Right lobe of liver (tissue), 4 donors: Measurements from ENCODE around the gene BRDT.

Experiments used
- POLR2A ChIP-seq: fragments of 450-650 bp; IDR thresholded peaks from one replicate; pipeline ENCODE4 v1.6.1; 2017; ENCODE audit warnings: antibody characterized with exemption, mild to moderate bottlenecking
- TF ChIP-seq, protein P1 (sequence below), 4 donors: fragments of 200-600 bp in 3 of 4; fragments of 450-650 bp in 1 of 4; IDR thresholded peaks; one replicate each; pipeline versions ENCODE4 v1.5.1 to v1.8.0; 2016 to 2022; ENCODE audit warnings: antibody characterized with exemption in 4 of 4, mild to moderate bottlenecking in 2 of 4
- donor health status: DM: no; HTN: no; CAD: no.
- donor health status: DM: no; HTN: no; CAD: no.
- donor health status: DM: no; HTN: yes; CAD: no.

- TF ChIP-seq, protein P1, sequence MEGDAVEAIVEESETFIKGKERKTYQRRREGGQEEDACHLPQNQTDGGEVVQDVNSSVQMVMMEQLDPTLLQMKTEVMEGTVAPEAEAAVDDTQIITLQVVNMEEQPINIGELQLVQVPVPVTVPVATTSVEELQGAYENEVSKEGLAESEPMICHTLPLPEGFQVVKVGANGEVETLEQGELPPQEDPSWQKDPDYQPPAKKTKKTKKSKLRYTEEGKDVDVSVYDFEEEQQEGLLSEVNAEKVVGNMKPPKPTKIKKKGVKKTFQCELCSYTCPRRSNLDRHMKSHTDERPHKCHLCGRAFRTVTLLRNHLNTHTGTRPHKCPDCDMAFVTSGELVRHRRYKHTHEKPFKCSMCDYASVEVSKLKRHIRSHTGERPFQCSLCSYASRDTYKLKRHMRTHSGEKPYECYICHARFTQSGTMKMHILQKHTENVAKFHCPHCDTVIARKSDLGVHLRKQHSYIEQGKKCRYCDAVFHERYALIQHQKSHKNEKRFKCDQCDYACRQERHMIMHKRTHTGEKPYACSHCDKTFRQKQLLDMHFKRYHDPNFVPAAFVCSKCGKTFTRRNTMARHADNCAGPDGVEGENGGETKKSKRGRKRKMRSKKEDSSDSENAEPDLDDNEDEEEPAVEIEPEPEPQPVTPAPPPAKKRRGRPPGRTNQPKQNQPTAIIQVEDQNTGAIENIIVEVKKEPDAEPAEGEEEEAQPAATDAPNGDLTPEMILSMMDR (IDR thresholded peaks at IDR 0.05) = no peak
- no peak for TF ChIP-seq POLR2A
These were observed 68.5 kb downstream of the BRDT start for GRCh38 chr1:92017656-92018055.
